Tibial nerve (tissue), 4 donors: ENCODE results near the gene CMBL. TPM values are rescaled to one million over a fixed set of nuclear protein-coding genes. Genes with fewer than 3 reads are reported as not detected.

Experiments
- DNase-seq, 2 donors: peaks; one replicate each; pipeline ENCODE4 v3.0.0-alpha.2; 2019; ENCODE audit warnings: low spot score in 2 of 2
- H3K27ac ChIP-seq, 4 donors: fragments of 200-600 bp; sonication (generic) in 3 of 4; one replicate each; pipeline ENCODE4 v1.5.1; 2017 to 2019; ENCODE audit warnings: mild to moderate bottlenecking in 1 of 4
- H3K27me3 ChIP-seq, 2 donors: fragments of 200-600 bp; sonication (generic) in 1 of 2; one replicate each; pipeline versions ENCODE4 v1.5.1 to v1.6.0; 2017 to 2019
- H3K36me3 ChIP-seq, 3 donors: fragments of 200-600 bp; sonication (generic); one replicate each; pipeline ENCODE4 v1.5.1; 2018 to 2019
- H3K4me1 ChIP-seq, 4 donors: fragments of 200-600 bp; sonication (generic) in 3 of 4; one replicate each; pipeline ENCODE4 v1.5.1; 2017 to 2019
- H3K4me3 ChIP-seq, 4 donors: fragments of 200-600 bp; sonication (generic) in 3 of 4; one replicate each; pipeline ENCODE4 v1.5.1; 2017 to 2019; ENCODE audit warnings: mild to moderate bottlenecking in 1 of 4, moderate library complexity in 1 of 4
- H3K9me3 ChIP-seq, 4 donors: fragments of 200-600 bp; sonication (generic) in 3 of 4; one replicate each; pipeline ENCODE4 v1.5.1; 2017 to 2019
- CTCF ChIP-seq, 5 experiments: fragments of 200-600 bp in 3 of 5; fragments of 450-650 bp in 2 of 5; sonication (generic) in 3 of 5; IDR thresholded peaks; one replicate each; pipeline ENCODE4 v1.5.1; 2016 to 2019; ENCODE audit warnings: antibody characterized with exemption in 5 of 5, mild to moderate bottlenecking in 3 of 5, moderate library complexity in 2 of 5
- EP300 ChIP-seq, 2 donors: sonication (generic); formaldehyde crosslinking; IDR thresholded peaks; one replicate each; pipeline ENCODE4 v1.6.1; 2017; ENCODE audit warnings: antibody characterized with exemption in 2 of 2, mild to moderate bottlenecking in 1 of 2
- POLR2A ChIP-seq, 2 donors: fragments of 450-650 bp; IDR thresholded peaks; one replicate each; pipeline ENCODE4 v1.6.1; 2017; ENCODE audit warnings: antibody characterized with exemption in 2 of 2, mild to moderate bottlenecking in 2 of 2, moderate library complexity in 2 of 2
- WGBS, 2 donors: methylation state at CpG; one replicate each; pipeline ENCODE4 v1.1.5; 2018; 5-methylcytosine and 5-hydroxymethylcytosine counted together
- total RNA-seq, 4 donors: library from RNA; depleted of rRNA; stranded (reverse); fragments of >200 nt; gene quantifications; one replicate each; pipeline ENCODE4 v1.1.0, GENCODE V29; 2016

Gene CMBL
- total RNA-seq, 4 donors from 2014 or later: 5.7 to 7.4 (median 6.6) TPM

- Histone ChIP-seq H3K27ac (no peak overlapping the region), H3K27me3 (no peaks in the 10 kb centered on the region), H3K9me3 (no peaks in the 10 kb centered on the region), H3K4me1 (no peaks in the 10 kb centered on the region), H3K36me3 (no peaks in the 10 kb centered on the region), H3K4me3 (no peak overlapping the region)
- no peak for DNase-seq
- TF ChIP-seq POLR2A (IDR thresholded peaks at IDR 0.05) (no peak), EP300 (IDR thresholded peaks at IDR 0.05) (no peak), CTCF (IDR thresholded peaks at IDR 0.05) (no peak)
- WGBS, 2 donors: 76% methylated on average over 11 of the region's 11 CpGs
Measured at GRCh38 chr5:10319202-10319851, 11.6 kb upstream of the CMBL start.

- Histone ChIP-seq H3K4me3 (no peak overlapping the region), H3K36me3 (no peaks in the 10 kb centered on the region), H3K27me3 (no peaks in the 10 kb centered on the region), H3K27ac (no peak overlapping the region), H3K4me1 (no peaks in the 10 kb centered on the region), H3K9me3 (no peaks in the 10 kb centered on the region)
- no peak for DNase-seq
- no peak for TF ChIP-seq CTCF (IDR thresholded peaks at IDR 0.05)
- TF ChIP-seq EP300 (IDR thresholded peaks at IDR 0.05): no peak
- no peak for TF ChIP-seq POLR2A (IDR thresholded peaks at IDR 0.05)
- 82 to 87% methylated on average over 6 of the region's 6 CpGs for WGBS, 2 donors
Measured at GRCh38 chr5:10317825-10318682, 10.4 kb upstream of the CMBL start.

GRCh38 chr5:10315824-10316509, 8.3 kb upstream of the CMBL start:
- H3K36me3 ChIP-seq: no peaks in the 10 kb centered on the region
- TF ChIP-seq EP300 (IDR thresholded peaks at IDR 0.05): no peak
- TF ChIP-seq CTCF (IDR thresholded peaks at IDR 0.05): no peak
- H3K4me3 ChIP-seq: no peak overlapping the region
- no peaks in the 10 kb centered on the region for H3K9me3 ChIP-seq
- no peaks in the 10 kb centered on the region for H3K27me3 ChIP-seq
- no peak overlapping the region for H3K27ac ChIP-seq
- WGBS, 2 donors: 89 to 91% methylated on average over 15 of the region's 15 CpGs
- H3K4me1 ChIP-seq: peaks cover 0 to 13% (median 0%) of the 10 kb centered on the region in 4 donors
- no peak for DNase-seq

- TF ChIP-seq CTCF (IDR thresholded peaks at IDR 0.05) (no peak), EP300 (IDR thresholded peaks at IDR 0.05) (no peak), POLR2A (IDR thresholded peaks at IDR 0.05) (no peak)
- no peaks in the 10 kb centered on the region for H3K27me3 ChIP-seq
- no peak for DNase-seq
- H3K4me3 ChIP-seq: no peak overlapping the region
- WGBS, 2 donors: 78 to 87% methylated on average over 5 of the region's 5 CpGs
- H3K27ac ChIP-seq: no peak overlapping the region
- no peaks in the 10 kb centered on the region for H3K9me3 ChIP-seq
- H3K36me3 ChIP-seq: no peaks in the 10 kb centered on the region
- H3K4me1 ChIP-seq: peaks cover 0 to 17% (median 0%) of the 10 kb centered on the region in 4 donors
Measured at GRCh38 chr5:10315201-10315600, 7.5 kb upstream of the CMBL start.
